Measurements from ENCODE around the gene KIF5B. TPM values are rescaled to one million over a fixed set of nuclear protein-coding genes. Genes with fewer than 3 reads are reported as not detected.
"Not testable (repeated sequence)": the region's sequence is repeated elsewhere in the genome, so short reads cannot be mapped to it uniquely, and the experiment has no call there.

The KIF5B gene
- total RNA-seq, 1 donor from 2014 or later, result 134 TPM

GRCh38 chr10:31982111-31982510, 74.1 kb downstream of the KIF5B start:
- no peak for TF ChIP-seq CTCF (IDR thresholded peaks at IDR 0.05; ENCODE audit: insufficient read depth, low read length, severe bottlenecking)

GRCh38 chr10:31980471-31980870, 75.8 kb downstream of the KIF5B start:
- Histone ChIP-seq H3K36me3 (ENCODE audit: control insufficient read depth, insufficient read depth, low read length) (no peaks in the 10 kb centered on the region), H3K4me3 (ENCODE audit: low read depth, low read length) (no peak overlapping the region), H3K27me3 (ENCODE audit: control insufficient read depth, insufficient read depth, low read length) (no peaks in the 10 kb centered on the region)
- FAIRE-seq, result no peak
- no peak for DNase-seq (ENCODE audit: low read depth)
- TF ChIP-seq CTCF (IDR thresholded peaks at IDR 0.05; ENCODE audit: insufficient read depth, low read length, severe bottlenecking), result no peak

More at GRCh38 chr10:31982111-31982510, 74.1 kb downstream of the KIF5B start:
- H3K4me3 ChIP-seq (ENCODE audit: low read depth, low read length), result no peak overlapping the region
- DNase-seq (ENCODE audit: low read depth) (no peak), FAIRE-seq (no peak)
- H3K27me3 ChIP-seq (ENCODE audit: control insufficient read depth, insufficient read depth, low read length), result no peaks in the 10 kb centered on the region
- no peaks in the 10 kb centered on the region for H3K36me3 ChIP-seq (ENCODE audit: control insufficient read depth, insufficient read depth, low read length)

- H3K4me3 ChIP-seq (ENCODE audit: low read depth, low read length); H3K27me3 ChIP-seq (ENCODE audit: control insufficient read depth, insufficient read depth, low read length); H3K36me3 ChIP-seq (ENCODE audit: control insufficient read depth, insufficient read depth, low read length); DNase-seq (ENCODE audit: low read depth); FAIRE-seq: not testable (repeated sequence)
Measured at GRCh38 chr10:31979071-31979470, 77.2 kb downstream of the KIF5B start.

GRCh38 chr10:31978156-31978483, 78.1 kb downstream of the KIF5B start:
- TF ChIP-seq CTCF (IDR thresholded peaks at IDR 0.05; ENCODE audit: insufficient read depth, low read length, severe bottlenecking), result no peak
- no peak overlapping the region for H3K4me3 ChIP-seq (ENCODE audit: low read depth, low read length)
- no peak for FAIRE-seq
- no peaks in the 10 kb centered on the region for H3K36me3 ChIP-seq (ENCODE audit: control insufficient read depth, insufficient read depth, low read length)
- no peak for DNase-seq (ENCODE audit: low read depth)
- no peaks in the 10 kb centered on the region for H3K27me3 ChIP-seq (ENCODE audit: control insufficient read depth, insufficient read depth, low read length)

GRCh38 chr10:31977440-31978155, 78.6 kb downstream of the KIF5B start:
- Histone ChIP-seq H3K36me3 (ENCODE audit: control insufficient read depth, insufficient read depth, low read length) (no peaks in the 10 kb centered on the region), H3K4me3 (ENCODE audit: low read depth, low read length) (no peak overlapping the region), H3K27me3 (ENCODE audit: control insufficient read depth, insufficient read depth, low read length) (no peaks in the 10 kb centered on the region)
- DNase-seq (ENCODE audit: low read depth), result peak; percentile 90
- TF ChIP-seq CTCF (IDR thresholded peaks at IDR 0.05; ENCODE audit: insufficient read depth, low read length, severe bottlenecking), result no peak
- peak; percentile 90 for FAIRE-seq

GRCh38 chr10:31975157-31975765, 81.0 kb downstream of the KIF5B start:
- Histone ChIP-seq H3K27me3 (ENCODE audit: control insufficient read depth, insufficient read depth, low read length) (no peaks in the 10 kb centered on the region), H3K4me3 (ENCODE audit: low read depth, low read length) (no peak overlapping the region), H3K36me3 (ENCODE audit: control insufficient read depth, insufficient read depth, low read length) (no peaks in the 10 kb centered on the region)
- no peak for TF ChIP-seq CTCF (IDR thresholded peaks at IDR 0.05; ENCODE audit: insufficient read depth, low read length, severe bottlenecking)
- FAIRE-seq (no peak), DNase-seq (ENCODE audit: low read depth) (no peak)
